Karpas-422 (cell line): ENCODE data around the gene TMEM198. TPM values are rescaled to one million over a fixed set of nuclear protein-coding genes. Genes with fewer than 3 reads are reported as not detected.
A peak's percentile ranks its signal among the peaks of the same experiment; 100 is the strongest.

ENCODE experiments used
- DNase-seq: peaks from one replicate; pipeline ENCODE4 v3.0.0-alpha.2; 2015
- H2AFZ ChIP-seq: fragments of 200-600 bp; sonication (generic); 2 replicates; pipeline ENCODE4 v1.6.1; 2014; ENCODE audit warnings: antibody characterized with exemption, low read length, mixed read lengths
- H3K27ac ChIP-seq: fragments of 200-600 bp; sonication (generic); 2 replicates; pipeline ENCODE4 v1.5.1; 2014; ENCODE audit warnings: mild to moderate bottlenecking, low read length, moderate library complexity
- H3K27me3 ChIP-seq: fragments of 200-600 bp; sonication (generic); 2 replicates; pipeline ENCODE4 v1.6.1; 2014; ENCODE audit warnings: low read length, mixed read lengths
- H3K36me3 ChIP-seq: fragments of 200-600 bp; sonication (generic); 2 replicates; pipeline ENCODE4 v1.6.1; 2014; ENCODE audit warnings: low read length, mixed read lengths; ENCODE audit not compliant: insufficient read depth
- H3K4me1 ChIP-seq: fragments of 200-600 bp; sonication (generic); 2 replicates; pipeline ENCODE4 v1.6.1; 2014; ENCODE audit warnings: mild to moderate bottlenecking, low read length, mixed read lengths
- H3K4me2 ChIP-seq: fragments of 200-600 bp; sonication (generic); 2 replicates; pipeline ENCODE4 v1.6.1; 2014; ENCODE audit warnings: low read length, low read depth, mild to moderate bottlenecking; ENCODE audit not compliant: poor library complexity, severe bottlenecking
- H3K4me3 ChIP-seq: fragments of 200-600 bp; sonication (generic); 2 replicates; pipeline ENCODE4 v1.5.1; 2014; ENCODE audit warnings: mild to moderate bottlenecking, antibody characterized with exemption, low read length, mixed read lengths
- H3K79me2 ChIP-seq: fragments of 200-600 bp; sonication (generic); 2 replicates; pipeline ENCODE4 v1.6.1; 2014; ENCODE audit warnings: mild to moderate bottlenecking, low read length, mixed read lengths
- H3K9ac ChIP-seq: fragments of 200-600 bp; sonication (generic); 2 replicates; pipeline ENCODE4 v1.6.0; 2014; ENCODE audit warnings: low read length
- H3K9me2 ChIP-seq: fragments of 200-600 bp; sonication (generic), shearing (Covaris generic); replicated peaks from 2 replicates; pipeline ENCODE4 v1.6.0; 2014; ENCODE audit warnings: mild to moderate bottlenecking, low read length, moderate library complexity; ENCODE audit not compliant: insufficient read depth
- H3K9me3 ChIP-seq: fragments of 300-700, 200-600 bp; sonication (generic); 2 replicates; pipeline ENCODE4 v1.6.1; 2014; ENCODE audit warnings: low read length, mixed read lengths
- H4K20me1 ChIP-seq: fragments of 200-600 bp; sonication (generic); 2 replicates; pipeline ENCODE4 v1.6.1; 2014; ENCODE audit warnings: mild to moderate bottlenecking, antibody characterized with exemption, low read length, low read depth; ENCODE audit not compliant: insufficient read depth
- total RNA-seq: library from RNA; depleted of rRNA; stranded (reverse); fragments of >200 nt; shearing (Covaris generic); gene quantifications from 2 replicates; pipeline ENCODE4 v1.2.3, GENCODE V29; 2014; ENCODE audit warnings: low replicate concordance

TMEM198 gene
- total RNA-seq, 1 experiment from 2014 or later, result 2.7 TPM

GRCh38 chr2:219544567-219544966, 739 bp downstream of the TMEM198 start:
- H3K9me3 ChIP-seq, result no peaks in the 10 kb centered on the region
- H3K4me2 ChIP-seq, result peak overlapping the region; percentile 98
- peak overlapping the region; percentile 71; the same call in 1 of the 2 replicates for H3K4me3 ChIP-seq
- no peak for DNase-seq
- H3K9ac ChIP-seq, result peak overlapping the region; percentile 63
- H3K9me2 ChIP-seq, result no peaks in the 10 kb centered on the region
- peaks cover 9% of the 10 kb centered on the region; the same call in 1 of the 2 replicates for H3K36me3 ChIP-seq
- peaks cover 10% of the 10 kb centered on the region for H4K20me1 ChIP-seq
- H3K79me2 ChIP-seq, result peaks cover 9% of the 10 kb centered on the region
- H3K27me3 ChIP-seq, result no peaks in the 10 kb centered on the region
- H2AFZ ChIP-seq, result no peak overlapping the region
- no peak overlapping the region for H3K27ac ChIP-seq
- H3K4me1 ChIP-seq, result peaks cover 23% of the 10 kb centered on the region

DNA sequence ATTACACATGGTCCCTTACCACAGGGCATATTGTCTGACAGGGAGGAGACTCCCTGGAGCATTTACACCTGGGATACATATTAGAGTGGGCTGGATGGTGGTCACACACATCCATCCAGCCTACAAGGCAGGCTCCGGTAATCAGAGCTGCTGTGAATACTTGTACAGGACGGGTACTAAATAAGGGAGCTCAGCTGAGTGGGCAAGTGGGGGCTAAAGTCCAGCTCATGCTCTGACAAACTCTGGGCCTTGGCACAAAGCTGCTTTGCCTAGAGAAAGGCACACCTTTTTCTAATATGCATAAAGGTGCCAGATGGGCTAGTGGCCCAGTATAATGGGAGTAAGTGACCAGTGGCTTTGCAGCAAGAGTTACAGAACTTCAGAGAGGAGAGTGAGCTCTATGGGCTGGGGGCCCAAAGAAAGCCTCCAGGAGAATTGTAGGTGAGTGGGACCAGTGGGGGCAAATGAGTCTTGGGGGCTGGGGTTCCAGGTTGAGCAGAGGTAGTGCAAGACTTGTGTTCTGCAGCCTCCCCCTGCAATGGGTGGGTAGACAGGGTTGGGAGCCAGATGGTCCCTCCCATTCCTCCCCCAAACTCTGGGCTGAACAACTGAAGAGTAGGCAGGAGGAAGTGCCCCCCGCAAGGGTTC, 1.6 kb downstream of the TMEM198 start:
- peaks cover 10% of the 10 kb centered on the region for H4K20me1 ChIP-seq
- no peaks in the 10 kb centered on the region for H3K9me3 ChIP-seq
- no peaks in the 10 kb centered on the region for H3K27me3 ChIP-seq
- DNase-seq, result no peak
- H3K9me2 ChIP-seq, result no peaks in the 10 kb centered on the region
- no peak overlapping the region for H3K9ac ChIP-seq
- no peak overlapping the region for H3K27ac ChIP-seq
- H3K36me3 ChIP-seq, result peaks cover 9% of the 10 kb centered on the region; the same call in 1 of the 2 replicates
- H3K4me1 ChIP-seq, result peaks cover 23% of the 10 kb centered on the region
- no peak overlapping the region for H3K4me3 ChIP-seq
- H3K4me2 ChIP-seq, result no peak overlapping the region
- no peak overlapping the region for H2AFZ ChIP-seq
- peaks cover 9% of the 10 kb centered on the region for H3K79me2 ChIP-seq

DNA sequence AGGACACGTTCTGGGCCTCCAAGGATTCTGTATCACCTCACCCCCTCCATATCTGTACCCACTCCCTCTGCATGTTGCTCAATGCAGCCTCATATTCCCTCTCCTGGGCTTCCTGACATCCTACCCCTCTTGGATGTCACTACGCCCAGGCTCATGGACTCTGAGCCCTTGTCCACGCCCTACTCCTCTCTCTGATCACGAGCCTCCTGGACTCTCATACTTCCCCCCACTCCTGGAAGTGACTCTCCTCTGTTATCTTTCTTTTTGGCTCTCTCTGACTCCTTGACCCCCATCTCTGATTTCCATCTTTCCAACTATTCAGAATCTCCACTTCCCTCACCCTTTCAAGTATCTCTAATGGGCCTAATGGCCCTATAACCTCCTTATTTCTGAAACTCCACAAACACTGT, 2.1 kb downstream of the TMEM198 start:
- Histone ChIP-seq H3K9me2 (no peaks in the 10 kb centered on the region), H3K27ac (no peak overlapping the region), H3K4me1 (peaks cover 23% of the 10 kb centered on the region), H2AFZ (no peak overlapping the region), H3K4me3 (no peak overlapping the region), H3K27me3 (no peaks in the 10 kb centered on the region), H3K4me2 (no peak overlapping the region), H3K9me3 (no peaks in the 10 kb centered on the region), H3K79me2 (peaks cover 9% of the 10 kb centered on the region), H3K9ac (no peak overlapping the region), H4K20me1 (peaks cover 10% of the 10 kb centered on the region), H3K36me3 (peaks cover 4% of the 10 kb centered on the region; the same call in 1 of the 2 replicates)
- DNase-seq, result no peak

DNA sequence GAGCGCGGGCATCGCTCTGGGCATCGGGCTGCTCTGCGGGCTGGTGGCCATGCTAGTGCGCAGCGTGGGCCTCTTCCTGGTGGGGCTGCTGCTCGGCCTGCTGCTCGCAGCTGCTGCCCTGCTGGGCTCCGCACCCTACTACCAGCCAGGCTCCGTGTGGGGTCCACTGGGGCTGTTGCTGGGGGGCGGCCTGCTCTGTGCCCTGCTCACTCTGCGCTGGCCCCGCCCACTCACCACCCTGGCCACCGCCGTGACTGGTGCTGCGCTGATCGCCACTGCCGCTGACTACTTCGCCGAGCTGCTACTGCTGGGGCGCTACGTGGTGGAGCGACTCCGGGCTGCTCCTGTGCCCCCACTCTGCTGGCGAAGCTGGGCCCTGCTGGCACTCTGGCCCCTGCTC, 3.8 kb downstream of the TMEM198 start:
- Histone ChIP-seq H3K79me2 (peaks cover 2% of the 10 kb centered on the region; the same call in 1 of the 2 replicates), H3K27ac (no peak overlapping the region), H4K20me1 (peaks cover 5% of the 10 kb centered on the region), H3K9me2 (no peaks in the 10 kb centered on the region), H3K9ac (no peak overlapping the region), H3K4me1 (peaks cover 10% of the 10 kb centered on the region), H3K9me3 (no peaks in the 10 kb centered on the region), H3K27me3 (no peaks in the 10 kb centered on the region), H3K4me2 (no peak overlapping the region), H3K36me3 (no peaks in the 10 kb centered on the region), H2AFZ (no peak overlapping the region), H3K4me3 (no peak overlapping the region)
- no peak for DNase-seq

DNA sequence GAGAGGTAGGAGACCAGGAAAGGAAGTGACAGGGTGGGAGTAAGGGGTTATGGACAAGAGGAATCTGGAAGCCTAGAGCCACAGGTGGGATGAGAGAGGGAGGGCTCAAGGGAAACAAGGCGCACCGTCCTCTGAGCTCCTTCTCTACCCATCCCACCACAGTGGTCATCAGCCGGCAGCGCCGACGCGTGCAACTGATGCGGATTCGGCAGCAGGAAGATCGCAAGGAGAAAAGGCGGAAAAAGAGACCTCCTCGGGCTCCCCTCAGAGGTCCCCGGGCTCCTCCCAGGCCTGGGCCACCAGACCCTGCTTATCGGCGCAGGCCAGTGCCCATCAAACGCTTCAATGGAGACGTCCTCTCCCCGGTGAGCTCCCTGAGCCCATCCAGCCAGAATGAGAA, 5.2 kb downstream of the TMEM198 start:
- H3K27ac ChIP-seq, result no peak overlapping the region
- no peaks in the 10 kb centered on the region for H3K9me2 ChIP-seq
- peaks cover 8% of the 10 kb centered on the region for H3K4me1 ChIP-seq
- no peak overlapping the region for H3K4me3 ChIP-seq
- 0 out of 2 replicates have a peak, but pooled peaks cover 3% of the 10 kb centered on the region for H4K20me1 ChIP-seq
- H3K4me2 ChIP-seq, result no peak overlapping the region
- no peak overlapping the region for H3K9ac ChIP-seq
- no peaks in the 10 kb centered on the region for H3K36me3 ChIP-seq
- no peaks in the 10 kb centered on the region for H3K79me2 ChIP-seq
- no peak overlapping the region for H2AFZ ChIP-seq
- DNase-seq, result no peak
- H3K27me3 ChIP-seq, result no peaks in the 10 kb centered on the region
- H3K9me3 ChIP-seq, result no peaks in the 10 kb centered on the region

GRCh38 chr2:219549619-219550018, 5.8 kb downstream of the TMEM198 start:
- no peak overlapping the region for H3K4me2 ChIP-seq
- H3K9ac ChIP-seq, result no peak overlapping the region
- H3K4me3 ChIP-seq, result no peak overlapping the region
- H4K20me1 ChIP-seq, result 0 out of 2 replicates have a peak, but pooled peaks cover 1% of the 10 kb centered on the region
- no peaks in the 10 kb centered on the region for H3K79me2 ChIP-seq
- no peaks in the 10 kb centered on the region for H3K27me3 ChIP-seq
- peaks cover 1% of the 10 kb centered on the region for H3K4me1 ChIP-seq
- no peak for DNase-seq
- H2AFZ ChIP-seq, result no peak overlapping the region
- H3K27ac ChIP-seq, result no peak overlapping the region
- no peaks in the 10 kb centered on the region for H3K36me3 ChIP-seq
- no peaks in the 10 kb centered on the region for H3K9me3 ChIP-seq
- no peaks in the 10 kb centered on the region for H3K9me2 ChIP-seq

DNA sequence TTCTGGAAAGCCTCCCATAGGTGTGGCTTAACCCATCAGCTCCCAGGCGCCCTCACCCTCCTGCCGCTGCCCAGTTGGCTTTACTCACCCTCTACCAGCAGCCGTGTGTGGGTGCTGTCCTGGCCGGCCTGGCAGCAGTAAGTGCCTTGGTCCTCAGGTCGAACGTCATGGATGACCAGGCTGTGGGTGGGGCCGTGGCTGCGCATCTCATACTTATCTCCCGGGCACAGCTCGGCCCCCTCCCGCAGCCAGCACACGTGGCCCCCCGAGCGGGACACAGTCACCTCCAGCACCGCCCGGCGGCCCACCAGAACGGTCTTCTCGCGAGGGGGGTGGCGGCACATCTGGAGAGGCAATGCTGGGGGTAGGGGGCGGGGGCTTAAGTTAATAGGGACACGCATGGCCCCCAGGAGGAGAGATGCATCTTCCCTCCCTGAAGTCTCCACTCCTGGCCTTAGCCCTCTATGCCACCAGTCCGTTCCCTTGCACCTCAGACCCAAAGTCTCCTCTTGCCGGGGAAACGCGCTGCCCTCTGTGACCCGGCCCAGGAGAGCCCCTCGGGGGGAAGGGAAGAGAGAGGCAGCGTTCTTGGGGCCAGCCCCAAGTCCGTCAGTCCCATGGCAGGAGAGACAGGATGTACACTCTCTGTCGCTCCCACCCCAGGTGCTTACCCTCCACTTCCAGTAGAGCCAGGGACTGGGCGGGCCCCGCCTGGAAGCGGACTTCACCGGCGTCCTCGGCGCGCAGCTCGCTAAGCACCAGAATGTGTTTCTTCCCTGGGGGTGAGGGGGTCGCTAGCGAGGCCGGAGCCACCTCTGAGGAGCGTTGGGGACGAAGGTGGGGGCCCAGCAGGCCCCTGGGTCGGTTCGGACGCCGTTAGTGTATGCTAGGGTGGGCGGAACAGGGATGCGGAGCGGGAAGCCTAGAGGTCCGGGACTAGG, 7.9 kb downstream of the TMEM198 start:
- H3K9me3 ChIP-seq, result no peaks in the 10 kb centered on the region
- no peak overlapping the region for H3K4me3 ChIP-seq
- no peak overlapping the region for H3K4me2 ChIP-seq
- H3K4me1 ChIP-seq, result no peaks in the 10 kb centered on the region
- no peaks in the 10 kb centered on the region for H4K20me1 ChIP-seq
- H3K36me3 ChIP-seq, result no peaks in the 10 kb centered on the region
- H3K79me2 ChIP-seq, result no peaks in the 10 kb centered on the region
- no peaks in the 10 kb centered on the region for H3K9me2 ChIP-seq
- H3K27me3 ChIP-seq, result no peaks in the 10 kb centered on the region
- H2AFZ ChIP-seq, result no peak overlapping the region
- H3K9ac ChIP-seq, result no peak overlapping the region
- H3K27ac ChIP-seq, result no peak overlapping the region
- DNase-seq, result no peak
